K562 (cell line): ENCODE measurements around the gene ZKSCAN5. TPM values are rescaled to one million over a fixed set of nuclear protein-coding genes. Genes with fewer than 3 reads are reported as not detected.

Source experiments
- ATAC-seq: fragments of 200-7000 bp; cut with Tn5 transposase; 3 replicates; pipeline ENCODE4 v1.9.1; 2020; ENCODE audit warnings: moderate library complexity
- BruUV-seq: library from RNA; stranded (reverse); fragments of 400-500 nt; replicated peaks from 2 replicates; lab custom pipeline; 2021; lab: Mats Ljungman, UMichigan
- CTCF ChIA-PET: fragments of 300-600 bp; formaldehyde crosslinking; extraction: SDS; loops from one replicate; lab custom pipeline; 2021; ENCODE audit warnings: low intra/inter-chr PET ratio; lab: Yijun Ruan, JAX
- POLR2A ChIA-PET: fragments of 300-600, 350-650 bp; sonication (Branson Sonifier 250); formaldehyde crosslinking; extraction: SDS; loops from one replicate; lab custom pipeline; 2021; ENCODE audit warnings: antibody characterized with exemption, inconsistent platforms; lab: Yijun Ruan, JAX
- DNase-seq, 4 experiments: peaks; one replicate each; pipeline versions ENCODE4 v3.0.0 to v3.0.0-alpha.2; 2011 to 2018; ENCODE audit warnings: low spot score in 3 of 4, mixed read lengths in 3 of 4; ENCODE audit errors: extremely low read depth in 1 of 4
- FAIRE-seq: peaks from 2 replicates; lab custom pipeline; 2011; peaks lifted over from hg19 to GRCh38; lab: Jason Lieb, UNC
- H2AFZ ChIP-seq: 2 replicates; pipeline ENCODE4 v1.6.0; 2011; ENCODE audit warnings: low read depth, low read length, control low read depth, inconsistent platforms
- H3K27ac ChIP-seq: fragments of 200-600 bp; 3 replicates; pipeline ENCODE4 v1.8.0; 2011; ENCODE audit warnings: low read depth, mild to moderate bottlenecking, control low read depth, inconsistent platforms, low read length, moderate library complexity, mixed read lengths; ENCODE audit errors: extremely low read depth
- H3K27me3 ChIP-seq, 2 experiments: fragments of 300-600 bp in 1 of 2; 2 replicates in 1 of 2; 3 replicates in 1 of 2; pipeline versions ENCODE4 v1.6.0 to v1.8.0; 2011; ENCODE audit warnings: inconsistent platforms in 2 of 2, low read length in 2 of 2, mild to moderate bottlenecking in 1 of 2, mixed read lengths in 1 of 2, moderate library complexity in 1 of 2; ENCODE audit not compliant: control insufficient read depth in 2 of 2, insufficient read depth in 2 of 2
- H3K36me3 ChIP-seq: fragments of 300-600 bp; 3 replicates; pipeline ENCODE4 v1.8.0; 2011; ENCODE audit warnings: mild to moderate bottlenecking, low read length, inconsistent platforms; ENCODE audit not compliant: control insufficient read depth, insufficient read depth
- H3K4me1 ChIP-seq, 2 experiments: fragments of 200-600 bp in 1 of 2; replicated peaks in 1 of 2; 2 replicates in 1 of 2; 3 replicates in 1 of 2; pipeline versions ENCODE4 v1.5.1 to v1.8.0; 2011; ENCODE audit warnings: inconsistent platforms in 2 of 2, low read length in 2 of 2, mild to moderate bottlenecking in 1 of 2, mixed read lengths in 1 of 2, moderate library complexity in 1 of 2; ENCODE audit not compliant: control insufficient read depth in 2 of 2, insufficient read depth in 2 of 2
- H3K4me2 ChIP-seq: 2 replicates; pipeline ENCODE4 v1.6.1; 2011; ENCODE audit warnings: low read length, control low read depth, inconsistent platforms, mixed read lengths; ENCODE audit not compliant: insufficient read depth
- H3K4me3 ChIP-seq: fragments of 200-600 bp; sonication (generic), shearing (Covaris generic); 2 replicates; pipeline ENCODE4 v1.5.1; 2016; ENCODE audit warnings: control low read depth, inconsistent platforms
- H3K79me2 ChIP-seq: fragments of 200-600 bp; 3 replicates; pipeline ENCODE4 v1.8.0; 2011; ENCODE audit warnings: low read length, inconsistent platforms; ENCODE audit not compliant: control insufficient read depth, insufficient read depth
- H3K9ac ChIP-seq, 2 experiments: 2 replicates each; pipeline versions ENCODE4 v1.6.0 to v1.6.1; 2011; ENCODE audit warnings: low read depth in 2 of 2, low read length in 2 of 2, control low read depth in 1 of 2, inconsistent platforms in 1 of 2, mild to moderate bottlenecking in 1 of 2, mixed read lengths in 1 of 2; ENCODE audit not compliant: insufficient read depth in 1 of 2
- H3K9me1 ChIP-seq: one replicate; pipeline ENCODE4 v1.6.0; 2011; ENCODE audit warnings: inconsistent platforms, mild to moderate bottlenecking, low read length, moderate library complexity; ENCODE audit not compliant: control insufficient read depth, insufficient read depth
- H3K9me3 ChIP-seq: replicated peaks from 2 replicates; pipeline ENCODE4 v1.5.1; 2011; ENCODE audit warnings: low read depth, low read length, inconsistent platforms; ENCODE audit not compliant: control insufficient read depth, insufficient read depth
- H4K20me1 ChIP-seq: replicated peaks from 2 replicates; pipeline ENCODE4 v1.6.1; 2011; ENCODE audit warnings: low read length, inconsistent platforms, mixed read lengths; ENCODE audit not compliant: control insufficient read depth, insufficient read depth
- DIDO1 ChIP-seq: fragments of 450-650 bp; IDR thresholded peaks from 2 replicates; pipeline ENCODE4 v1.6.1; 2016; ENCODE audit warnings: low read depth, missing biosample characterization, missing genetic modification characterization
- ZNF121 ChIP-seq: sonication (generic); formaldehyde crosslinking; conservative IDR thresholded peaks from 2 replicates; pipeline ENCODE4 v1.8.0; 2022; ENCODE audit warnings: missing genetic modification reagents
- WGBS: fragments of 100-300 bp; shearing (Covaris generic); methylation state at CpG from one replicate; pipeline ENCODE4 v1.1.6; 2016; ENCODE audit warnings: low coverage, mixed read lengths; ENCODE audit not compliant: insufficient coverage; ENCODE audit errors: missing lambda C conversion rate; 5-methylcytosine and 5-hydroxymethylcytosine counted together
- in situ Hi-C: fragments of 300-500 bp; cut with MboI; formaldehyde crosslinking; loops from 4 replicates; pipeline ENCODE4 v1.15.0; 2018; ENCODE audit warnings: inconsistent platforms, mixed read lengths
- intact Hi-C: fragments of 100-400 bp; cut with micrococcal nuclease; formaldehyde crosslinking; loops from 2 replicates; pipeline ENCODE4 v1.14.2; 2022
- polyA plus RNA-seq, 8 experiments: library from polyadenylated mRNA; depleted of rRNA in 4 of 8; stranded (reverse) in 5 of 8; unstranded in 3 of 8; fragments of >200 nt; fragmentation: Nextera tagmentation in 2 of 8; fragmentation: Illumina TruSeq in 1 of 8; extraction: Ambion mirVana in 2 of 8; extraction: Trizol in 1 of 8; gene quantifications; 2 replicates each; pipeline versions ENCODE4 v1.2.1 to v1.2.3, GENCODE V29; 2011 to 2014; ENCODE audit warnings: inconsistent platforms in 1 of 8, missing spikeins in 1 of 8
- total RNA-seq, 7 experiments: library from RNA; depleted of rRNA in 6 of 7; stranded (reverse); fragments of >200 nt in 6 of 7; fragmentation: Illumina TruSeq in 2 of 7; extraction: Trizol in 2 of 7; gene quantifications; 2 replicates each; pipeline versions ENCODE4 v1.2.1 to v1.2.3, GENCODE V29; 2011 to 2021; ENCODE audit warnings: low replicate concordance in 1 of 7
- TF ChIP-seq, protein P1 (sequence below): fragments of 450-650 bp; IDR thresholded peaks from 2 replicates; pipeline ENCODE4 v1.6.1; 2016; ENCODE audit warnings: mild to moderate bottlenecking, moderate library complexity

Gene ZKSCAN5
- total and polyA plus RNA-seq, 9 of the 15 experiments (the other 6 are each of a cell fraction or from before 2014, with no cell fraction given) = 4.2 to 19.0 (median 15.0) TPM

DNA sequence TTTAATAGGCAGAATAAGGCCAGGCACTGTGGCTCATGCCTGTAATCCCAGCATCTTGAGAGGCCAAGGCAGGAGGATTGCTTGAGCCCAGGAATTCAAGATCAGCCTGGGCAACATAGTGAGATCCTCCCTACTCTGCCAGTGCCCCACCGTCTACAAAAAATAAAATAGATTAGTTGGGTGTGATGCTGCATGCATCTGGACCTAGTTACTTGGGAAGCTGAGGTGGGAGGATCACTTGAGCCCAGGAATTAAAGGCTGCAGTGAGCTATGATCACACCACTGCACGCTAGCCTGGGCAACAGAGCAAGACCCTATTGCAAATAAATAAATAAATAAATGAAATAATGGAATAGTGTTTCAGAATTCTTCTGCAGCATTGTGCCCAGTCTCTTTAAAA lies 31.2 kb downstream of the ZKSCAN5 start:
- H3K9ac ChIP-seq = no peak overlapping the region
- no peaks in the 10 kb centered on the region for H3K9me1 ChIP-seq
- H3K9me3 ChIP-seq = peaks cover 33% of the 10 kb centered on the region
- no peaks in the 10 kb centered on the region for H3K79me2 ChIP-seq
- CTCF ChIA-PET = no interaction called here
- no peak overlapping the region for H3K4me3 ChIP-seq
- H4K20me1 ChIP-seq = no peaks in the 10 kb centered on the region
- no peak for FAIRE-seq
- no peak for TF ChIP-seq DIDO1 (tag)
- peak; percentile 82 for TF ChIP-seq ZNF121 (CRISPR knock-in tag)
- TF ChIP-seq, all 486 proteins: peak for 1
- in situ Hi-C loops = no loop called here
- H3K4me1 ChIP-seq = no peaks in the 10 kb centered on the region
- no TSS peak for BruUV-seq
- H3K36me3 ChIP-seq = peaks cover 24% of the 10 kb centered on the region
- WGBS = 74% methylated on average over 2 of the region's 2 CpGs
- no peak for DNase-seq
- H3K27ac ChIP-seq = no peak overlapping the region
- POLR2A ChIA-PET = interaction anchor here (0.7 to 2.6 kb wide), 3 partner anchors 16 to 22 kb away, joined by 3 to 9 read pairs (median 4); partner anchors contain the start of genes FAM200A and ZNF655
- H3K4me2 ChIP-seq = no peak overlapping the region
- no peak for ATAC-seq
- no peaks in the 10 kb centered on the region for H3K27me3 ChIP-seq
- no peak overlapping the region for H2AFZ ChIP-seq
- intact Hi-C loops = no loop called here

DNA sequence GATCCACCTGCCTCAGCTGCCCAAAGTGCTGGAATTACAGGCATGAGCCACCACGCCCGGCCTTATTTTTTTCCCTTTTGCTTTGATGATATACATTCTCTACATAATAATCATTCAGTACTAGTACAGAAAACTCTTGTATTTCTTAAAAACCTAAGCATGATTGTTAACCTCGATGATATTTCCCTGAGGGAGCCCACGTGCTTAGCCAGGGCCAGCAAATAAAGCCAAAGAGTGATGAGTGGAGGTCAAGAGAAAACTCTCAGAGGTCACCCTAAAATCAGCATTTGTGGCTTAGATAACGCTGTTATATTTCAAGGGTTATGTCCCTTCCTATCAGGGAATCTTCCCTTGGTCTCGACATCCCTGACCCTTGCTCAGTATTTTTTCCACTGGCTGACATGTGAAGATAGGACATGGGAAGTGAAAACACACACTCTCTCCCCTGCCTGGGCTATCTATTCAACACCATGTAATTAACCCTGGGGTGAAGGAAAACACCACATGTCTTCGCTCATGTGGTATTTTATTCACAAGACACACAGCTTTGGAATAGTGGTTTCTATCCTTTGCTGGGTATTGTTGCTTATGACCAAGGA lies 34.9 kb downstream of the ZKSCAN5 start:
- Histone ChIP-seq H3K79me2 (no peaks in the 10 kb centered on the region), H2AFZ (no peak overlapping the region), H3K27ac (no peak overlapping the region), H3K9me3 (peaks cover 6% of the 10 kb centered on the region), H3K4me1 (no peaks in the 10 kb centered on the region), H3K4me3 (no peak overlapping the region), H4K20me1 (no peaks in the 10 kb centered on the region), H3K9me1 (no peaks in the 10 kb centered on the region), H3K36me3 (no peaks in the 10 kb centered on the region), H3K4me2 (no peak overlapping the region), H3K27me3 (no peaks in the 10 kb centered on the region), H3K9ac (no peak overlapping the region)
- DNase-seq (peak in 3 of 4 experiments; percentile 35 to 53 (median 45)), FAIRE-seq (no peak), ATAC-seq (peak; percentile 48; the same call in 2 of the 3 replicates)
- intact Hi-C loops (no loop called here), in situ Hi-C loops (no loop called here)
- 2% methylated on average over 7 of the region's 7 CpGs for WGBS
- no TSS peak for BruUV-seq
- ChIA-PET CTCF (no interaction called here), POLR2A (interaction anchor here (0.8 kb wide), 1 partner anchor 18 kb away, joined by 3 read pairs; no protein-coding TSS in a partner anchor)
- TF ChIP-seq, protein P1, sequence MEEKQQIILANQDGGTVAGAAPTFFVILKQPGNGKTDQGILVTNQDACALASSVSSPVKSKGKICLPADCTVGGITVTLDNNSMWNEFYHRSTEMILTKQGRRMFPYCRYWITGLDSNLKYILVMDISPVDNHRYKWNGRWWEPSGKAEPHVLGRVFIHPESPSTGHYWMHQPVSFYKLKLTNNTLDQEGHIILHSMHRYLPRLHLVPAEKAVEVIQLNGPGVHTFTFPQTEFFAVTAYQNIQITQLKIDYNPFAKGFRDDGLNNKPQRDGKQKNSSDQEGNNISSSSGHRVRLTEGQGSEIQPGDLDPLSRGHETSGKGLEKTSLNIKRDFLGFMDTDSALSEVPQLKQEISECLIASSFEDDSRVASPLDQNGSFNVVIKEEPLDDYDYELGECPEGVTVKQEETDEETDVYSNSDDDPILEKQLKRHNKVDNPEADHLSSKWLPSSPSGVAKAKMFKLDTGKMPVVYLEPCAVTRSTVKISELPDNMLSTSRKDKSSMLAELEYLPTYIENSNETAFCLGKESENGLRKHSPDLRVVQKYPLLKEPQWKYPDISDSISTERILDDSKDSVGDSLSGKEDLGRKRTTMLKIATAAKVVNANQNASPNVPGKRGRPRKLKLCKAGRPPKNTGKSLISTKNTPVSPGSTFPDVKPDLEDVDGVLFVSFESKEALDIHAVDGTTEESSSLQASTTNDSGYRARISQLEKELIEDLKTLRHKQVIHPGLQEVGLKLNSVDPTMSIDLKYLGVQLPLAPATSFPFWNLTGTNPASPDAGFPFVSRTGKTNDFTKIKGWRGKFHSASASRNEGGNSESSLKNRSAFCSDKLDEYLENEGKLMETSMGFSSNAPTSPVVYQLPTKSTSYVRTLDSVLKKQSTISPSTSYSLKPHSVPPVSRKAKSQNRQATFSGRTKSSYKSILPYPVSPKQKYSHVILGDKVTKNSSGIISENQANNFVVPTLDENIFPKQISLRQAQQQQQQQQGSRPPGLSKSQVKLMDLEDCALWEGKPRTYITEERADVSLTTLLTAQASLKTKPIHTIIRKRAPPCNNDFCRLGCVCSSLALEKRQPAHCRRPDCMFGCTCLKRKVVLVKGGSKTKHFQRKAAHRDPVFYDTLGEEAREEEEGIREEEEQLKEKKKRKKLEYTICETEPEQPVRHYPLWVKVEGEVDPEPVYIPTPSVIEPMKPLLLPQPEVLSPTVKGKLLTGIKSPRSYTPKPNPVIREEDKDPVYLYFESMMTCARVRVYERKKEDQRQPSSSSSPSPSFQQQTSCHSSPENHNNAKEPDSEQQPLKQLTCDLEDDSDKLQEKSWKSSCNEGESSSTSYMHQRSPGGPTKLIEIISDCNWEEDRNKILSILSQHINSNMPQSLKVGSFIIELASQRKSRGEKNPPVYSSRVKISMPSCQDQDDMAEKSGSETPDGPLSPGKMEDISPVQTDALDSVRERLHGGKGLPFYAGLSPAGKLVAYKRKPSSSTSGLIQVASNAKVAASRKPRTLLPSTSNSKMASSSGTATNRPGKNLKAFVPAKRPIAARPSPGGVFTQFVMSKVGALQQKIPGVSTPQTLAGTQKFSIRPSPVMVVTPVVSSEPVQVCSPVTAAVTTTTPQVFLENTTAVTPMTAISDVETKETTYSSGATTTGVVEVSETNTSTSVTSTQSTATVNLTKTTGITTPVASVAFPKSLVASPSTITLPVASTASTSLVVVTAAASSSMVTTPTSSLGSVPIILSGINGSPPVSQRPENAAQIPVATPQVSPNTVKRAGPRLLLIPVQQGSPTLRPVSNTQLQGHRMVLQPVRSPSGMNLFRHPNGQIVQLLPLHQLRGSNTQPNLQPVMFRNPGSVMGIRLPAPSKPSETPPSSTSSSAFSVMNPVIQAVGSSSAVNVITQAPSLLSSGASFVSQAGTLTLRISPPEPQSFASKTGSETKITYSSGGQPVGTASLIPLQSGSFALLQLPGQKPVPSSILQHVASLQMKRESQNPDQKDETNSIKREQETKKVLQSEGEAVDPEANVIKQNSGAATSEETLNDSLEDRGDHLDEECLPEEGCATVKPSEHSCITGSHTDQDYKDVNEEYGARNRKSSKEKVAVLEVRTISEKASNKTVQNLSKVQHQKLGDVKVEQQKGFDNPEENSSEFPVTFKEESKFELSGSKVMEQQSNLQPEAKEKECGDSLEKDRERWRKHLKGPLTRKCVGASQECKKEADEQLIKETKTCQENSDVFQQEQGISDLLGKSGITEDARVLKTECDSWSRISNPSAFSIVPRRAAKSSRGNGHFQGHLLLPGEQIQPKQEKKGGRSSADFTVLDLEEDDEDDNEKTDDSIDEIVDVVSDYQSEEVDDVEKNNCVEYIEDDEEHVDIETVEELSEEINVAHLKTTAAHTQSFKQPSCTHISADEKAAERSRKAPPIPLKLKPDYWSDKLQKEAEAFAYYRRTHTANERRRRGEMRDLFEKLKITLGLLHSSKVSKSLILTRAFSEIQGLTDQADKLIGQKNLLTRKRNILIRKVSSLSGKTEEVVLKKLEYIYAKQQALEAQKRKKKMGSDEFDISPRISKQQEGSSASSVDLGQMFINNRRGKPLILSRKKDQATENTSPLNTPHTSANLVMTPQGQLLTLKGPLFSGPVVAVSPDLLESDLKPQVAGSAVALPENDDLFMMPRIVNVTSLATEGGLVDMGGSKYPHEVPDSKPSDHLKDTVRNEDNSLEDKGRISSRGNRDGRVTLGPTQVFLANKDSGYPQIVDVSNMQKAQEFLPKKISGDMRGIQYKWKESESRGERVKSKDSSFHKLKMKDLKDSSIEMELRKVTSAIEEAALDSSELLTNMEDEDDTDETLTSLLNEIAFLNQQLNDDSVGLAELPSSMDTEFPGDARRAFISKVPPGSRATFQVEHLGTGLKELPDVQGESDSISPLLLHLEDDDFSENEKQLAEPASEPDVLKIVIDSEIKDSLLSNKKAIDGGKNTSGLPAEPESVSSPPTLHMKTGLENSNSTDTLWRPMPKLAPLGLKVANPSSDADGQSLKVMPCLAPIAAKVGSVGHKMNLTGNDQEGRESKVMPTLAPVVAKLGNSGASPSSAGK = peak; percentile 57
